C4-2B (cell line): ENCODE measurements around the gene AQP12A.

Experiments used
- ZFX ChIP-seq: fragments of 450-650 bp; IDR thresholded peaks from 2 replicates; pipeline ENCODE4 v1.6.1; 2017
- TF ChIP-seq, protein P1 (sequence below): fragments of 450-650 bp; conservative IDR thresholded peaks from 2 replicates; pipeline ENCODE4 v1.5.1; 2017; ENCODE audit warnings: mild to moderate bottlenecking

DNA sequence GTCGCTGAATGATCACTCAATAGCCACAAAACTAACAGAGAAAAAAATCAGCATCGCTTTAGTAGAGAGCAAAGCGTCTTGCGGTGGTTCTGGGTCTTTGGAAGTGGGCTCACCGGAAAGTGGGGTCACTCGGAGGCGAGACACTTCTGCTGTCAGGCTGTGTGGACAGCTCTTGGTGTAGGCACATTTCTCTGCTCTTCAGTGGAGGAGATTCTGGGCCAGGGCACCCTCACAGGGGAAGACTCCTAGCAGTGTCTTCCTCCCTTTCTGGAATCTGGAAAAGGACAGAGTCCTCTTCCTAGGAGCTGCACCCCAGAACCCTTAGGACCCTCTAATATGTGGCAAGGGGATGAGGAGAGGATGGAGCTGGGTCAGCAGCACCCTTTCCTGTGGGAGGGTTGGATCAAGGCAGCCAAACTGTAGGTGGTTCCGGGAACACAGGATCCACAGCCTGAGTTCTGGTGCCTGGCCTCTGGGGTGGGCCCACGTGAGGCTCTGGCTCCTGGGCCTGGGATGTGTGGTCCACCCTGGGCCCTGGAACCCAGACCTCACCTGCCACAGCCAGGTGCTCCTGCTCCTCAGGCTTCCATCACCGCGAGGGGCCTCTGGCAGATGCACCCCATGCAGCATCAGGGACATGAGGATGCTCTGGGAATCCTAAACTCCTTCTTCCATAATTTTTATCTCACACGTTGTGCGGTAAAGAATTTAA is 41.3 kb upstream of the AQP12A start:
- TF ChIP-seq, protein P1, sequence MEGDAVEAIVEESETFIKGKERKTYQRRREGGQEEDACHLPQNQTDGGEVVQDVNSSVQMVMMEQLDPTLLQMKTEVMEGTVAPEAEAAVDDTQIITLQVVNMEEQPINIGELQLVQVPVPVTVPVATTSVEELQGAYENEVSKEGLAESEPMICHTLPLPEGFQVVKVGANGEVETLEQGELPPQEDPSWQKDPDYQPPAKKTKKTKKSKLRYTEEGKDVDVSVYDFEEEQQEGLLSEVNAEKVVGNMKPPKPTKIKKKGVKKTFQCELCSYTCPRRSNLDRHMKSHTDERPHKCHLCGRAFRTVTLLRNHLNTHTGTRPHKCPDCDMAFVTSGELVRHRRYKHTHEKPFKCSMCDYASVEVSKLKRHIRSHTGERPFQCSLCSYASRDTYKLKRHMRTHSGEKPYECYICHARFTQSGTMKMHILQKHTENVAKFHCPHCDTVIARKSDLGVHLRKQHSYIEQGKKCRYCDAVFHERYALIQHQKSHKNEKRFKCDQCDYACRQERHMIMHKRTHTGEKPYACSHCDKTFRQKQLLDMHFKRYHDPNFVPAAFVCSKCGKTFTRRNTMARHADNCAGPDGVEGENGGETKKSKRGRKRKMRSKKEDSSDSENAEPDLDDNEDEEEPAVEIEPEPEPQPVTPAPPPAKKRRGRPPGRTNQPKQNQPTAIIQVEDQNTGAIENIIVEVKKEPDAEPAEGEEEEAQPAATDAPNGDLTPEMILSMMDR: no peak
- no peak for TF ChIP-seq ZFX
